Mucosa of stomach (tissue), 1 donor: Measurements from ENCODE around the gene PRDM1.
A peak's percentile ranks its signal among the peaks of the same experiment; 100 is the strongest.

Experiments used
- H3K27me3 ChIP-seq: one replicate; pipeline ENCODE4 v1.7.0; 2013; ENCODE audit warnings: mild to moderate bottlenecking, low read length; ENCODE audit not compliant: control insufficient read depth, insufficient read depth
- H3K36me3 ChIP-seq: one replicate; pipeline ENCODE4 v1.7.0; 2013; ENCODE audit warnings: low read length; ENCODE audit not compliant: control insufficient read depth, insufficient read depth
- H3K4me1 ChIP-seq: one replicate; pipeline ENCODE4 v1.7.0; 2013; ENCODE audit warnings: mild to moderate bottlenecking, low read length; ENCODE audit not compliant: control insufficient read depth, insufficient read depth
- H3K4me3 ChIP-seq: one replicate; pipeline ENCODE4 v1.7.0; 2013; ENCODE audit warnings: low read length
- H3K9ac ChIP-seq: one replicate; pipeline ENCODE4 v1.7.0; 2013; ENCODE audit warnings: mild to moderate bottlenecking, low read length, moderate library complexity
- H3K9me3 ChIP-seq: one replicate; pipeline ENCODE4 v1.7.0; 2013; ENCODE audit warnings: mild to moderate bottlenecking, low read length, moderate library complexity; ENCODE audit not compliant: control insufficient read depth
- donor health status: Pancreatic carcinoma.

PRDM1 gene

GRCh38 chr6:106101466-106101865 is 15.3 kb downstream of the PRDM1 start:
- peaks cover 3% of the 10 kb centered on the region for H3K4me1 ChIP-seq
- H3K4me3 ChIP-seq: no peak overlapping the region
- H3K36me3 ChIP-seq: no peaks in the 10 kb centered on the region
- no peaks in the 10 kb centered on the region for H3K27me3 ChIP-seq
- H3K9me3 ChIP-seq: no peaks in the 10 kb centered on the region
- peak overlapping the region; percentile 7 for H3K9ac ChIP-seq

- H3K36me3 ChIP-seq: no peaks in the 10 kb centered on the region
- no peaks in the 10 kb centered on the region for H3K27me3 ChIP-seq
- no peak overlapping the region for H3K4me3 ChIP-seq
- peak overlapping the region; percentile 7 for H3K9ac ChIP-seq
- H3K4me1 ChIP-seq: peaks cover 2% of the 10 kb centered on the region
- H3K9me3 ChIP-seq: no peaks in the 10 kb centered on the region
Measured at GRCh38 chr6:106102034-106102433, 15.9 kb downstream of the PRDM1 start.

GRCh38 chr6:106102967-106103727 is 17.0 kb downstream of the PRDM1 start:
- Histone ChIP-seq H3K9me3 (no peaks in the 10 kb centered on the region), H3K27me3 (no peaks in the 10 kb centered on the region), H3K4me1 (no peaks in the 10 kb centered on the region), H3K36me3 (no peaks in the 10 kb centered on the region), H3K4me3 (peak overlapping the region; percentile 2), H3K9ac (no peak overlapping the region)

GRCh38 chr6:106103728-106104109 is 17.6 kb downstream of the PRDM1 start:
- Histone ChIP-seq H3K9me3 (no peaks in the 10 kb centered on the region), H3K4me3 (peak overlapping the region; percentile 2), H3K36me3 (no peaks in the 10 kb centered on the region)

GRCh38 chr6:106104476-106104875 is 18.3 kb downstream of the PRDM1 start:
- Histone ChIP-seq H3K4me3 (no peak overlapping the region), H3K27me3 (no peaks in the 10 kb centered on the region), H3K9me3 (no peaks in the 10 kb centered on the region), H3K9ac (no peak overlapping the region), H3K4me1 (no peaks in the 10 kb centered on the region), H3K36me3 (no peaks in the 10 kb centered on the region)

More at GRCh38 chr6:106103728-106104109, 17.6 kb downstream of the PRDM1 start:
- no peaks in the 10 kb centered on the region for H3K4me1 ChIP-seq
- no peaks in the 10 kb centered on the region for H3K27me3 ChIP-seq
- H3K9ac ChIP-seq: no peak overlapping the region

DNA sequence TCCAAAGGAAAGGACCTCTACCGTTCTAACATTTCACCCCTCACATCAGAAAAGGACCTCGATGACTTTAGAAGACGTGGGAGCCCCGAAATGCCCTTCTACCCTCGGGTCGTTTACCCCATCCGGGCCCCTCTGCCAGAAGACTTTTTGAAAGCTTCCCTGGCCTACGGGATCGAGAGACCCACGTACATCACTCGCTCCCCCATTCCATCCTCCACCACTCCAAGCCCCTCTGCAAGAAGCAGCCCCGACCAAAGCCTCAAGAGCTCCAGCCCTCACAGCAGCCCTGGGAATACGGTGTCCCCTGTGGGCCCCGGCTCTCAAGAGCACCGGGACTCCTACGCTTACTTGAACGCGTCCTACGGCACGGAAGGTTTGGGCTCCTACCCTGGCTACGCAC is 18.8 kb downstream of the PRDM1 start:
- Histone ChIP-seq H3K36me3 (no peaks in the 10 kb centered on the region), H3K9me3 (no peaks in the 10 kb centered on the region), H3K4me3 (no peak overlapping the region), H3K9ac (no peak overlapping the region), H3K27me3 (no peaks in the 10 kb centered on the region), H3K4me1 (no peaks in the 10 kb centered on the region)

GRCh38 chr6:106105493-106105892 is 19.4 kb downstream of the PRDM1 start:
- Histone ChIP-seq H3K9me3 (no peaks in the 10 kb centered on the region), H3K27me3 (no peaks in the 10 kb centered on the region), H3K9ac (no peak overlapping the region), H3K4me1 (peaks cover 5% of the 10 kb centered on the region), H3K4me3 (no peak overlapping the region), H3K36me3 (no peaks in the 10 kb centered on the region)

- H3K36me3 ChIP-seq: no peaks in the 10 kb centered on the region
- H3K4me3 ChIP-seq: no peak overlapping the region
- H3K27me3 ChIP-seq: no peaks in the 10 kb centered on the region
- H3K9me3 ChIP-seq: no peaks in the 10 kb centered on the region
- peaks cover 8% of the 10 kb centered on the region for H3K4me1 ChIP-seq
- no peak overlapping the region for H3K9ac ChIP-seq
Measured at GRCh38 chr6:106106276-106107042, 20.3 kb downstream of the PRDM1 start.

- H3K27me3 ChIP-seq: no peaks in the 10 kb centered on the region
- H3K9ac ChIP-seq: no peak overlapping the region
- peaks cover 8% of the 10 kb centered on the region for H3K4me1 ChIP-seq
- H3K9me3 ChIP-seq: no peaks in the 10 kb centered on the region
- no peak overlapping the region for H3K4me3 ChIP-seq
- no peaks in the 10 kb centered on the region for H3K36me3 ChIP-seq
Measured at GRCh38 chr6:106107043-106107613, 21.0 kb downstream of the PRDM1 start.

DNA sequence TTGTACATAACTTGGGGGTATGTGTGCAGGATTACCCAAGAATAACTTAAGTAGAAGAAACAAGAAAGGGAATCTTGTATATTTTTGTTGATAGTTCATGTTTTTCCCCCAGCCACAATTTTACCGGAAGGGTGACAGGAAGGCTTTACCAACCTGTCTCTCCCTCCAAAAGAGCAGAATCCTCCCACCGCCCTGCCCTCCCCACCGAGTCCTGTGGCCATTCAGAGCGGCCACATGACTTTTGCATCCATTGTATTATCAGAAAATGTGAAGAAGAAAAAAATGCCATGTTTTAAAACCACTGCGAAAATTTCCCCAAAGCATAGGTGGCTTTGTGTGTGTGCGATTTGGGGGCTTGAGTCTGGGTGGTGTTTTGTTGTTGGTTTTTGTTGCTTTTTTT is 22.0 kb downstream of the PRDM1 start:
- Histone ChIP-seq H3K9ac (no peak overlapping the region), H3K27me3 (no peaks in the 10 kb centered on the region), H3K4me3 (no peak overlapping the region), H3K9me3 (no peaks in the 10 kb centered on the region), H3K36me3 (no peaks in the 10 kb centered on the region), H3K4me1 (peaks cover 8% of the 10 kb centered on the region)

- no peak overlapping the region for H3K9ac ChIP-seq
- peaks cover 8% of the 10 kb centered on the region for H3K4me1 ChIP-seq
- H3K27me3 ChIP-seq: no peaks in the 10 kb centered on the region
- no peak overlapping the region for H3K4me3 ChIP-seq
- H3K9me3 ChIP-seq: no peaks in the 10 kb centered on the region
- H3K36me3 ChIP-seq: no peaks in the 10 kb centered on the region
Measured at GRCh38 chr6:106109029-106109428, 22.9 kb downstream of the PRDM1 start.

DNA sequence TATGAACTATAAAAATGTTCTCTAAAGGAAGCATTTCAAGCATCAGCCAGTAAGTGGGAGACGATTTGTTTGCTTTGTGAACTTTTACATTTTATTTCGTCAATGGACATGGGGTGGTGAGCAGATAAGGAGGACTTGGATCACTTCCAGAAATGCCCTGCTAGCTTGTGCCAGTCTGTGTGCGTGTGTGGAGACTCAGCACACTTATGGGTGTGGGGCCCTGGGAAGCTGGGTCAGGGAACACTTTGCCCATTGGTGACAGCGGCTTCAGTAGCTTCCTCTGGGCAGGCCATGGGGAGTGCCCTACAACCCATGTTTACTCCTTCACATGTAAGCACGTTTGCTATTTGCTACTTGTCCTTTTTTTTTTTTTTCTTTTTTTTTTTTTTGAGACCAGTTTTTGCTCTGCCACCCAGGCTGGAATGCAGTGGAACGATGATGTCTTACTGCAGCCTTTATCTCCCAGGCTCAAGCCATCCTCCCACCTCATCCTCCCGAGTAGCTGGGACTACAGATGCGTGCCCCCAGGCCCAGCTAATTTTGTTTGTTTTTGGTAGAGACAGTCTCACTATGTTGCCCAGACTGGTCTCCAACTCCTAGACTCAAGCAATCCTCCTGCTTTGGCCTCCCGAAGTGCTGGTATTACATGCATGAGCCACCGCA is 24.2 kb downstream of the PRDM1 start:
- no peaks in the 10 kb centered on the region for H3K36me3 ChIP-seq
- no peaks in the 10 kb centered on the region for H3K9me3 ChIP-seq
- no peak overlapping the region for H3K9ac ChIP-seq
- no peak overlapping the region for H3K4me3 ChIP-seq
- H3K4me1 ChIP-seq: peaks cover 8% of the 10 kb centered on the region
- H3K27me3 ChIP-seq: no peaks in the 10 kb centered on the region
